GM21447 (cell line): ENCODE measurements around the gene SRM.
"Not testable (repeated sequence)": the region's sequence is repeated elsewhere in the genome, so short reads cannot be mapped to it uniquely, and the experiment has no call there.

Experiments
- ATAC-seq: cut with Tn5 transposase; IDR thresholded peaks from one replicate; pipeline ENCODE4 v1.9.1; 2021; ENCODE audit not compliant: unreplicated experiment

The SRM gene

DNA sequence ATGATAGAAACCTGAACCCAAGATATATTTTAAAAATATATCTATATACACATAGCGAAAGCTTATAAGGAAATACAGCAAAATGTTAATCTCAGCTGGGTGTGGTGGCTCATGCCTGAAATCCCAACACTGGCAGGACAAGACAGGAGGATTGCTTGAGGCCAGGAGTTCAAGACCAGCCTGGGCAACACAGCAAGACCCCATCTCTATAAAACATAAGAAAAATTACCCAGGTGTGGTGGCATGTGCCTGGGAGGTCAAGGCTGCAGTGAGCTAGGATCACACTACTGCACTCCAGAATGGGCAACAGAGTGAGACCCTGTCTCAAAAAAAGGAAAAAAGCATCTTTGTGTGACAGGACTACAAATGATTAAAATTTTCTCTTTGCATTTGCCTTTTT, 6.0 kb upstream of the SRM start:
- ATAC-seq = no peak

- no peak for ATAC-seq
These were observed 5.1 kb upstream of the SRM start for GRCh38 chr1:11064942-11065341.

GRCh38 chr1:11063937-11064537, 4.2 kb upstream of the SRM start:
- not testable (repeated sequence) for ATAC-seq

DNA sequence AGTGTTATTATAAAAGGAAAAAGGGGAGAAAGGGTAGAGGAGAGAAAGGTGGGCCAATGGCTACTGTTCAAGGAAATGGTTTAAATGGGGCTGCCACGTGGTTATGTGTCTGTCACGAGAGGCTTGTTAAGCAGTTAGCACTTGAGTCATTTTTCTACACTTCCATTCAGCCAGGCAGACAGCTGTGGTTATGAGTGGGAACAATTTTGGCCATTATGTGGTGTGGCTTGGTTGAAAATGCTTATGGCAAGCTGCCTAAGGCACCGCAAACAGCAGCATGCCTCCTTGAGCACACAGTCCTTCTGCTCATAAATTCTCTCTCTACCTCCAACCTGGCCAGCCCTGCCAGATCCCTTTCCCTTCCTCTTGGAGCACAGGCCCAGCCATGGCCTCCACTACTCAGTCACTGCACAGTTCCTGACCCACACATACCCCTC, 3.2 kb upstream of the SRM start:
- no peak for ATAC-seq

- ATAC-seq = no peak
These were observed 2.0 kb upstream of the SRM start for GRCh38 chr1:11061652-11062365.

GRCh38 chr1:11059155-11059967, 457 bp downstream of the SRM start:
- no peak for ATAC-seq

DNA sequence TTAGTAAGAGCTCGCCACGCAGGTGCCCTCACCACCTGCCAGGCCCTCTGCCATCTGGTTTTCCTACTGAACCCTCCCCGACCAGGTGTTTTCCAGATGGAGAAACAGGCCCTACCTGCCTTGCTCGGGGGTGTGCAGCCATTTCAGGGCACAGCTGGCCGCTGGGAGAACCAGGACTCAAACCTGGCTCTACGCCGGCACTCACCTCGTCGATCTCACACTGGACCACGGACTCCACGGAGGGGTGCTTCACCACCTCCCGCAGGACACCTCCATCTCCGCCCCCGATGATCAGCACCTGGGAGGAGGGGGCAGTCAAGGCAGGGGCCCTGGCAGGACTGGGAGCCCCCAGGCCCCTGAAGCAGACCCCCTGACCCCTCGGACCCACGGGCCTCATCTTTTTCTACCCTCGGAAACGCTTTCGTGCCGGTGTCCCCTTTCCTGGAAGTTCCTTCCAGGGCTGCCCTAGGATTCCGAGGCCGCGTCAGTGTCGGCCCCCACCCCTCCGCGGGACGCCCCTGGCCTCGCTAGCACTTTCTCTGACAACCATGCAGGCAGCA, 1.1 kb downstream of the SRM start:
- no peak for ATAC-seq

DNA sequence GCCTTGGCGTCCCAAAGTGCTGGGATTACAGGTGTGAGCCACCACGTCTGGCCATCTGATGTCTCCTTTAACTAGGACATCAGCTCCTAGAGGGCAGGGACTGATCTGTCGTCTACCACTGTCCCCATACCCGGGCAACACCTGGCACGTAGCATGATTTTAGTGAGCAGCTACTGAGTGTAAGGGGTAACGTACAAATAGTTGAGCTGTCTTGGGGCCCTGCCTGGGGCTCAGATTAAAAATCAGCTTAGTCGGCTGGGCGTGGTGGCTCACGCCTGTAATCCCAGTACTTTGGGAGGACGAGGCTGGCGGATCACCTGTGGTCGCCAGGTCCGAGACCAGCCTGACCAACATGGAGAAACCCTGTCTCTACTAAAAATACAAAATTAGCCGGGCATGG, 1.8 kb downstream of the SRM start:
- no peak for ATAC-seq

- ATAC-seq = no peak
These were observed 2.3 kb downstream of the SRM start for GRCh38 chr1:11057477-11057876.

GRCh38 chr1:11056504-11056903, 3.3 kb downstream of the SRM start:
- ATAC-seq = no peak

DNA sequence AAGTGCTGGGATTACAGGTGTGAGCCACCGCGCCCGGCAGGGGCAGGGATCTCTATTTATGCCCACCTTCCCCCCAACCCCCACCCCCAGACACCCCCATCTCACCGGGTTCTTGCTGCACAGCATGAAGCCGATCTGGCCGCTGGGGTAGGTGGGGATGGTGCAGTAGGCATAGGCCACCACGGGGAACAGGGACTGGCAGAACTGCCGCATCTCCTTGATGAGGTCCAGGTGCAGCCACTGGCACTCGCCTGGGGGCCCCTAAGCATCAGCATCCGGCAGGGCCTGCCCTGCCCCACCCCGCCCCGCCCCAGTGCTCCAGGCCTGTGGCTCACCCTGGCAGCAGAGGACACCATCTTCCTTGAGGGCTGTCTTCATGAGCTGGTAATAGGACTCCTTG, 4.1 kb downstream of the SRM start:
- ATAC-seq = no peak

DNA sequence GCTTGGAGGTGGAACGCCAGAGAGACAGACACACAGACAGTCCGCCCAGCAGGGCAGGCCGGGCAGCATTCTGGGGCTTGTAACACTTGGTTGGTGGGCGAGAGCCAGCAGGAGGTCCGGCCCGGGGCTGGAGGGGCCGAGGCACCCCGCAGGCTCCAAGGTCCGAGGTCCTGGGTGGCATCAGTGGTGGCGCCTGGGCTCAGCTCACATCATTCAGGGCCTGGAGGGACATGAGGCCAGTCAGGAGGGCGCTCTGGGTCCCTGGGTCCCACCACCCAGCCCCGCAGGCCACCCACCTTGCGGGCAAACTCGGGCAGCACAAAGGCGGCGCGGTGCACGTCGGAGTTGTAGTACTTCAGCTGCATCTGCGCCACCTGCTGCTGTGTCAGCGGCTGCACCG, 5.2 kb downstream of the SRM start:
- no peak for ATAC-seq

DNA sequence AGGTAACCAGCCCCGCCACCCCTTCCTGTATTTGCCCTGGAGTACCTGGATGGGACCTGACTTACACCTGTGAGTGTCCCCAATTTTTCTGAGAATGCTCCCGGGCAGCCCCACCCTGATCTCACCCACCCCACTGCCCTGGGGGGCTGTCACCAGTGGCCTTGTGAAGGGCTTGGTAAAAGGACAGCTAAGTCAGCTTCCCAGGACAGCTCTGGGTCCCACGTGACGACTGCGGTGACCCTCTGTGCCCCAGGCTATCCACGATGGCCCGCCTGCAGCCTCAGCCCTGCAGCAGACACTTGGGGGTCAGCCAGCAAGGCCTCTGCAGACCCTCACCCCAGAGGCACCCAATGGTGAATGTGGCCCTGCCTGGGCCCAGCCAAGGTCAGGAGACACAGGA, 5.6 kb downstream of the SRM start:
- ATAC-seq = no peak

DNA sequence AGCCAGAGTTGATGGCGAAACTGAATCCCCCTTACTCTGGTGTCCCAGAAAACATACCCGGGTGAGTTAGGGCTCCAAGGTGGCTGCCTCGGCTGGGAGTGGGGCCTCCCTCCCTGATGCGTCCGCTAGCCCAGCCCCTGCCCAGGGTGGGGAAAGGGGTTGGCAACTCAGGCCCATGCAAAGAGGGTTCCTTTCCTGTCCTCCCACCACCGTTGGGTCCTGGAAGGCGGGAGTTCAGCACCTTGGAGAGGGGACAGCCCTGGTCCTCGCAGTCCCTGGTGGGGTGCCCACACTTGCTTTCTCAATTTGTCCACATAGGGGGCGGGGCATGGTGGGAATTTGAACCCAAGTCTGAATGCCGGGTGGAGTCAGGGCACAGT, 6.1 kb downstream of the SRM start:
- ATAC-seq = no peak

DNA sequence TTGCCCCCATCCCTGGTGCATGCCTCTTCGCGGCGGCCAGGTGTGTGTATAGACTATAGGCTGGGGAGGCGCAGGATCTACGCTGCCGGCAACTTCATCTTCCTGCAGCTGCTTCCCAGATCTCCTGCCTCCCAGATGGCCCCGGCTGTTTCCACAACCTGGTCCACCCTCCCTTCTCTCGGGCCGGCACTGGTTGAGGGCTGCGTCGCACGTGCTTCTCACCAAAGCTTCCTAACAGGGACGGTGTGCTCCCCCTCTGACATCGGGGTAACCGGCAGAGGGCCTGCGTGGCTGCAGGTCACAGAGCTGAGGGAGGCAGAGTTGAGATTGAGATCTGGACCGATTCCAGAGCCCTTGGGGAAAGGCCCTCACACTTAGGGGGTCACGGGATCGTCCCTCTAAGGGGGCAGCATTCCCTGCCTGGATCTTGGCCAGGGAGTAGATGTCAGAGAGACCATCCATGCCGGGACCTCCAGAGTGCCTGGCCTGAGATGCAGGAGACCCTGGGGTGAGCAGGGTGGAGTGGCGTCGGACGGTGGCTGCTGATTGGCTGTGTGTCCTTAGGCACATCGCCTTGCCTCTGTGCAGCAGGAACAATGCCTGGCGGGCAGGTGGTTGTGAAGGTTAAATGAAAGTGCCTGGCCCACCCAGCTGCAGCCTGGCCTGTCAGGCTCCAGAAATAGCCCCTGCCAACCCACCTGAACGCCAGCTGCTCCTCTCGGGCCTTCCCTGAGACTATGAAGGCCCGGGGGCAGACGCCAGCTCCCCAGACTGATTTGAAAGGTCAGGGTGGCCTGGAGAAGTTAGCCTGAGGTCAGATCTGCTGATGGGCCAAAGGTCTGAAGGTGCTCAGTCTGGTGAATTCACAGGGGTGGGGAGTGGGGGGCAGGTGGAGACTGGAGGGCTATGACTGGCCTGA, 6.7 kb downstream of the SRM start:
- no peak for ATAC-seq

GRCh38 chr1:11051781-11052511, 7.9 kb downstream of the SRM start:
- ATAC-seq = no peak

DNA sequence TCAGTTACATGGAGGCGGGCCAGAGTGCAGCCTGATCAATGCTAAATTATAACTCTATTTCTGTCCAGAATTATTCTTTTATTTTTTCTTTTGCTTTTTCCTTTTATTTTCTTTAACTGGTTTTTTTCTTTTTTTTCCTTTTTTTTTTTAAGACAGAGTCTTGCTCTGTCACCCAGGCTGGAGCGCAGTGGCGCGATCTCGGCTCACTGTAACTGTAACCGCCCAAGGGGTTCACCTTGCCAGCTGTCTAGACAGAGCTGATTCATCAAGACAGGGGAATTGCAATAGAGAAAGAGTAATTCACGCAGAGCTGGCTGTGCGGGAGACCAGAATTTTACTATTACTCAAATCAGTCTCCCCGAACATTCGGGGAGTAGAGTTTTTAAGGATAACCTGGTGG, 8.7 kb downstream of the SRM start:
- ATAC-seq = not testable (repeated sequence)

DNA sequence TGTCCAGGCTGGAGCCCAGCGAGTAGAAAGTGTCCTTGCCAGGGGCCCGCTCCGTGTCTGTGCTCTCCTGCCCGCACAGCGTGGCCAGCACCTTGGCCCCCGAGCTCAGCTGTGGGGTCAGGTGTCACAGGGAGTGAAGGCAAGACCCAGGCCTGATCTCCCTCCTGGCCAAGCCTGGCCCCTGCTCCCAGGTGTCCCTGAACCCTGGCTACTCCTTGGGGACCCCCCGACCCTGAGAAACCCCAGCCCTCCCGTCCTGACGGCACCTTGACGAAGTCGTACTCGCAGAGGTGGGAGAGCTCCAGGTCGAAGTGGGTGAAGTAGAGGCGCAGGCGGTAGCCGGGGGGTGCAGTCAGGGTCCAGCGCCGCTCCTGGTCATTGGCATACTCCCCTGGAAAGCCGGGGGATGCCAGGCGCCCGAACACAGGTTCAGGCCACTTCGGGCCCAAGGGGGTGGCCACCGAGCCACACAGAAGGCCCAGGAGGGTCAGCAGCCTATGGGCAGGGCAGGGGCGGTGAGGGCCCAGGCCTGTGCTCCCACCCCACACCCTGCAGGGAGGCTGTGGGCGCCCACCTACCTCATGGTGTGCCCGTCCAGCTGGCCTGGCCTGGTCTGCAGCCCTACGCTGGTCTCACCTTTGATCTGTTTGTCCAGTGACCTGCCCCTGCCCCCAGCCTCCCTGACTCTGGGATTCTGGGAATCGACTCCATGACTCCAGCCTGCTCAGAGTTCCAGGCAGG, 13.0 kb downstream of the SRM start, which contains the start of gene MASP2:
Gene MASP2, minus strand, starts transcription at position 615 of the 741 bp plus-strand sequence. Its CDS starts 32 bp downstream, at position 583.
- no peak for ATAC-seq

DNA sequence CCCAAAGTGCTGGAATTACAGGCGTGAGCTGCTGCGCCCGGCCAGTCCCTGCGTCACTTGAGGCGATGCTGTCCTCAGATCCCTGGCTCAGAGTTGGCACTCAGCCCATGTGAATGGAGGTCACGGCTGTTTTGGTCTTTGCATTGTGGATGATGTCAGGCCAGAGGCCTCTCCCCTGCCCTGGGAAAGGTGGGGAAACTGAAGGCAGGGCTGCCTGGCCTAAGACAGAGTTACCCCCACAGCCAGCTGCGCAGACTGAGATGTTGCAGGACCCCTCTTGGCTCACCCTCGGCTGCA, 13.6 kb downstream of the SRM start:
- ATAC-seq = no peak
